ENCODE data around the gene SAXO2. TPM values are rescaled to one million over a fixed set of nuclear protein-coding genes. Genes with fewer than 3 reads are reported as not detected.
A peak's percentile ranks its signal among the peaks of the same experiment; 100 is the strongest.
"Not testable (repeated sequence)": the region's sequence is repeated elsewhere in the genome, so short reads cannot be mapped to it uniquely, and the experiment has no call there.

The SAXO2 gene
- total RNA-seq, 1 donor from 2014 or later, result 0.90 TPM

- not testable (repeated sequence) for H3K27ac Mint-ChIP-seq (ENCODE audit: unreplicated experiment); H3K27me3 Mint-ChIP-seq (ENCODE audit: low read depth); H3K4me3 Mint-ChIP-seq (ENCODE audit: unreplicated experiment); H3K9me3 Mint-ChIP-seq (ENCODE audit: low read depth); H3K36me3 Mint-ChIP-seq (ENCODE audit: low read depth); H3K4me1 Mint-ChIP-seq (ENCODE audit: low read depth)
- peak; percentile 6 for DNase-seq (ENCODE audit: low spot score)
These were observed 69.1 kb downstream of the SAXO2 start for GRCh38 chr15:82331576-82332304.

- H3K27me3 Mint-ChIP-seq (ENCODE audit: low read depth); H3K9me3 Mint-ChIP-seq (ENCODE audit: low read depth); H3K4me1 Mint-ChIP-seq (ENCODE audit: low read depth); H3K27ac Mint-ChIP-seq (ENCODE audit: unreplicated experiment); H3K36me3 Mint-ChIP-seq (ENCODE audit: low read depth); H3K4me3 Mint-ChIP-seq (ENCODE audit: unreplicated experiment): not testable (repeated sequence)
- DNase-seq (ENCODE audit: low spot score), result peak; percentile 68
These were observed 70.3 kb downstream of the SAXO2 start for GRCh38 chr15:82332711-82333602.

GRCh38 chr15:82333603-82334553, 71.3 kb downstream of the SAXO2 start:
- peak; percentile 28 for DNase-seq (ENCODE audit: low spot score)
- not testable (repeated sequence) for H3K4me1 Mint-ChIP-seq (ENCODE audit: low read depth); H3K27ac Mint-ChIP-seq (ENCODE audit: unreplicated experiment); H3K36me3 Mint-ChIP-seq (ENCODE audit: low read depth); H3K4me3 Mint-ChIP-seq (ENCODE audit: unreplicated experiment); H3K27me3 Mint-ChIP-seq (ENCODE audit: low read depth); H3K9me3 Mint-ChIP-seq (ENCODE audit: low read depth)

Other genes starting within 250 kb of the SAXO2 start
- 25.5 to 55.8 TPM (median 52.7 TPM) in 3 replicates for gene MEX3B, start 216.8 kb upstream of the SAXO2 start, total RNA-seq
- gene EFL1, start 84 bp upstream of the SAXO2 start, total RNA-seq, result 15.7 to 19.4 TPM (median 16.6 TPM) in 3 replicates
- 1.2 to 2.4 TPM (median 2.0 TPM) in 3 replicates for gene GOLGA6L10, start 86.7 kb downstream of the SAXO2 start, total RNA-seq
- 2.4 to 4.2 TPM (median 2.9 TPM) in 3 replicates for gene GOLGA6L9, start 167.0 kb downstream of the SAXO2 start, total RNA-seq